HL-60 (cell line): ENCODE data around the gene BIRC3.

Source experiments
- CTCF ChIP-seq: IDR thresholded peaks from one replicate; pipeline ENCODE4 v1.5.1; 2011; ENCODE audit warnings: low read length, control low read depth, inconsistent platforms; ENCODE audit not compliant: insufficient read depth
- POLR2AphosphoS5 ChIP-seq: IDR thresholded peaks from 2 replicates; pipeline ENCODE4 v1.6.1; 2012; ENCODE audit warnings: low read depth
- TF ChIP-seq, protein P1 (sequence below): IDR thresholded peaks from 2 replicates; pipeline ENCODE4 v1.6.1; 2012; ENCODE audit warnings: low read depth; ENCODE audit not compliant: insufficient replicate concordance

DNA sequence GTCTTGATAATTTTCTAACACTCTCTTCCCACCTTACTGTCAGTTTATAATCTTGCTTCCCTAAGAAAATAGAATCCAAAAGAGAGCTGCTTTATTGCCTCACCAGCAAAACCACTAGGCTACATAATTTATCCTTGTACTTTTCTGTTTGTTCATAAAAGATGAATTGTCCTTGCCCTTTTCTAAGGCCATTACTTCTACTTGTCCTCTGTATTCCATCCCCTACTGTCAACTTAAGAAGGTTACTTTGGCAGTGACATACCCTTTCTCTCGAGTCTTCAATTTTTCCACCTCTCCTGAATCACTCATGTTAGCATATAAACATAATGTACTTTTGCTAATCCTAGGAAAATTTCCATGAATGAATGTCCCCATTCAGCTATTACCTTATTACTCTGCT lies 47.7 kb downstream of the BIRC3 start:
- TF ChIP-seq CTCF, result no peak
- TF ChIP-seq, protein P1, sequence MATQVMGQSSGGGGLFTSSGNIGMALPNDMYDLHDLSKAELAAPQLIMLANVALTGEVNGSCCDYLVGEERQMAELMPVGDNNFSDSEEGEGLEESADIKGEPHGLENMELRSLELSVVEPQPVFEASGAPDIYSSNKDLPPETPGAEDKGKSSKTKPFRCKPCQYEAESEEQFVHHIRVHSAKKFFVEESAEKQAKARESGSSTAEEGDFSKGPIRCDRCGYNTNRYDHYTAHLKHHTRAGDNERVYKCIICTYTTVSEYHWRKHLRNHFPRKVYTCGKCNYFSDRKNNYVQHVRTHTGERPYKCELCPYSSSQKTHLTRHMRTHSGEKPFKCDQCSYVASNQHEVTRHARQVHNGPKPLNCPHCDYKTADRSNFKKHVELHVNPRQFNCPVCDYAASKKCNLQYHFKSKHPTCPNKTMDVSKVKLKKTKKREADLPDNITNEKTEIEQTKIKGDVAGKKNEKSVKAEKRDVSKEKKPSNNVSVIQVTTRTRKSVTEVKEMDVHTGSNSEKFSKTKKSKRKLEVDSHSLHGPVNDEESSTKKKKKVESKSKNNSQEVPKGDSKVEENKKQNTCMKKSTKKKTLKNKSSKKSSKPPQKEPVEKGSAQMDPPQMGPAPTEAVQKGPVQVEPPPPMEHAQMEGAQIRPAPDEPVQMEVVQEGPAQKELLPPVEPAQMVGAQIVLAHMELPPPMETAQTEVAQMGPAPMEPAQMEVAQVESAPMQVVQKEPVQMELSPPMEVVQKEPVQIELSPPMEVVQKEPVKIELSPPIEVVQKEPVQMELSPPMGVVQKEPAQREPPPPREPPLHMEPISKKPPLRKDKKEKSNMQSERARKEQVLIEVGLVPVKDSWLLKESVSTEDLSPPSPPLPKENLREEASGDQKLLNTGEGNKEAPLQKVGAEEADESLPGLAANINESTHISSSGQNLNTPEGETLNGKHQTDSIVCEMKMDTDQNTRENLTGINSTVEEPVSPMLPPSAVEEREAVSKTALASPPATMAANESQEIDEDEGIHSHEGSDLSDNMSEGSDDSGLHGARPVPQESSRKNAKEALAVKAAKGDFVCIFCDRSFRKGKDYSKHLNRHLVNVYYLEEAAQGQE, result no peak
- no peak for TF ChIP-seq POLR2AphosphoS5
